Endothelial cell of umbilical vein (primary cell): ENCODE data around the gene INHA. TPM values are rescaled to one million over a fixed set of nuclear protein-coding genes. Genes with fewer than 3 reads are reported as not detected.

Experiments
- BruUV-seq: library from RNA; stranded (reverse); fragments of 400-500 nt; replicated peaks from 2 replicates; lab custom pipeline; 2021; lab: Mats Ljungman, UMichigan
- CTCF ChIA-PET: fragments of 300-600, 350-600 bp; sonication (Branson Sonifier 250); formaldehyde crosslinking; loops from one replicate; lab custom pipeline; 2021; ENCODE audit warnings: antibody characterized with exemption, inconsistent platforms; lab: Charles Lee
- POLR2A ChIA-PET: fragments of 300-600, 350-600 bp; sonication (Branson Sonifier 250); formaldehyde crosslinking; loops from one replicate; lab custom pipeline; 2021; ENCODE audit warnings: antibody characterized with exemption, inconsistent platforms; lab: Charles Lee
- DNase-seq: peaks from one replicate; pipeline ENCODE4 v3.0.0-alpha.2; 2011; ENCODE audit warnings: low read depth, low spot score
- FAIRE-seq: peaks from 2 replicates; lab custom pipeline; 2011; peaks lifted over from hg19 to GRCh38; lab: Jason Lieb, UNC
- H2AFZ ChIP-seq: 2 replicates; pipeline ENCODE4 v1.6.0; 2012; ENCODE audit warnings: low read depth, low read length, control low read depth, inconsistent platforms
- H3K27ac ChIP-seq: 2 replicates; pipeline ENCODE4 v1.5.1; 2011; ENCODE audit warnings: low read depth, mild to moderate bottlenecking, control low read depth, low read length, moderate library complexity; ENCODE audit not compliant: insufficient read depth
- H3K27me3 ChIP-seq, 2 experiments: 2 replicates each; pipeline versions ENCODE4 v1.6.0 to v1.6.1; 2011; ENCODE audit warnings: low read length in 2 of 2, mixed read lengths in 1 of 2; ENCODE audit not compliant: control insufficient read depth in 2 of 2, insufficient read depth in 2 of 2
- H3K36me3 ChIP-seq, 2 experiments: 2 replicates in 1 of 2; 3 replicates in 1 of 2; pipeline ENCODE4 v1.5.1; 2011; ENCODE audit warnings: low read length in 2 of 2, mild to moderate bottlenecking in 1 of 2, moderate library complexity in 1 of 2; ENCODE audit not compliant: control insufficient read depth in 2 of 2, insufficient read depth in 2 of 2; ENCODE audit errors: extremely low read depth in 1 of 2
- H3K4me1 ChIP-seq: 3 replicates; pipeline ENCODE4 v1.5.1; 2011; ENCODE audit warnings: mild to moderate bottlenecking, low read length; ENCODE audit not compliant: control insufficient read depth, insufficient read depth; ENCODE audit errors: extremely low read depth
- H3K4me2 ChIP-seq: 2 replicates; pipeline ENCODE4 v1.6.1; 2011; ENCODE audit warnings: low read length, control low read depth, mixed read lengths; ENCODE audit not compliant: insufficient read depth
- H3K4me3 ChIP-seq, 3 experiments: fragments of 200-600 bp in 1 of 3; sonication (generic), shearing (Covaris generic) in 1 of 3; replicated peaks in 1 of 3; 2 replicates each; pipeline ENCODE4 v1.5.1; 2011 to 2016; ENCODE audit warnings: control low read depth in 3 of 3, low read length in 3 of 3, mild to moderate bottlenecking in 2 of 3, inconsistent platforms in 1 of 3, low read depth in 1 of 3, moderate library complexity in 1 of 3; ENCODE audit not compliant: insufficient read depth in 1 of 3
- H3K79me2 ChIP-seq: 2 replicates; pipeline ENCODE4 v1.6.0; 2012; ENCODE audit warnings: low read length, inconsistent platforms; ENCODE audit not compliant: control insufficient read depth, insufficient read depth
- H3K9ac ChIP-seq: replicated peaks from 2 replicates; pipeline ENCODE3; 2011; ENCODE audit warnings: low read length, control low read depth; ENCODE audit not compliant: insufficient read depth; ENCODE audit errors: extremely low read depth
- H3K9me1 ChIP-seq: replicated peaks from 3 replicates; pipeline ENCODE4 v1.6.0; 2011; ENCODE audit warnings: mild to moderate bottlenecking, low read length; ENCODE audit not compliant: control insufficient read depth, insufficient read depth; ENCODE audit errors: extremely low read depth
- H3K9me3 ChIP-seq: replicated peaks from 2 replicates; pipeline ENCODE4 v1.5.1; 2012; ENCODE audit warnings: low read length, inconsistent platforms; ENCODE audit not compliant: control insufficient read depth, insufficient read depth
- H4K20me1 ChIP-seq: replicated peaks from 2 replicates; pipeline ENCODE3; 2011; ENCODE audit warnings: mild to moderate bottlenecking, low read length; ENCODE audit not compliant: control insufficient read depth, insufficient read depth; ENCODE audit errors: extremely low read depth
- CTCF ChIP-seq, 2 donors: IDR thresholded peaks; 1 replicate in 1 of 2; 2 replicates in 1 of 2; pipeline ENCODE4 v1.5.1; 2011; ENCODE audit warnings: low read length in 2 of 2, mild to moderate bottlenecking in 2 of 2, moderate library complexity in 2 of 2, control low read depth in 1 of 2, inconsistent platforms in 1 of 2, low read depth in 1 of 2; ENCODE audit not compliant: insufficient read depth in 1 of 2; ENCODE audit errors: extremely low read depth in 1 of 2
- FOS ChIP-seq: IDR thresholded peaks from 2 replicates; pipeline ENCODE4 v1.6.1; 2011; ENCODE audit warnings: mild to moderate bottlenecking, low read length, moderate library complexity, borderline replicate concordance; ENCODE audit not compliant: insufficient read depth
- GATA2 ChIP-seq: IDR thresholded peaks from 2 replicates; pipeline ENCODE4 v1.7.0; 2011; ENCODE audit warnings: low read depth, mild to moderate bottlenecking, moderate library complexity, mixed read lengths, low read length; ENCODE audit not compliant: insufficient read length, insufficient read depth
- MAX ChIP-seq: IDR thresholded peaks from 2 replicates; pipeline ENCODE4 v1.6.1; 2011; ENCODE audit not compliant: insufficient read depth, insufficient read length
- MYC ChIP-seq: IDR thresholded peaks from one replicate; pipeline ENCODE4 v1.6.1; 2011; ENCODE audit warnings: mild to moderate bottlenecking, low read depth, low read length
- POLR2A ChIP-seq: IDR thresholded peaks from 2 replicates; pipeline ENCODE4 v1.6.1; 2012; ENCODE audit warnings: low read depth, mild to moderate bottlenecking, control low read depth, low read length
- POLR2AphosphoS5 ChIP-seq: IDR thresholded peaks from 2 replicates; pipeline ENCODE4 v1.6.1; 2012; ENCODE audit warnings: low read depth, mild to moderate bottlenecking, control low read depth, low read length, moderate library complexity; ENCODE audit not compliant: insufficient read depth
- dilution Hi-C: fragments of 300-500 bp; cut with MboI; formaldehyde crosslinking; loops from one replicate; pipeline ENCODE4 v1.15.0; 2019; ENCODE audit warnings: low sequenced_read_pairs; ENCODE audit not compliant: extremely low pct_ligation_motif_present
- intact Hi-C: fragments of 100-400 bp; cut with micrococcal nuclease; formaldehyde crosslinking; loops from one replicate; pipeline ENCODE4 v1.10.0; 2022
- polyA plus RNA-seq, 4 experiments: library from polyadenylated mRNA; depleted of rRNA in 3 of 4; stranded (reverse) in 3 of 4; unstranded in 1 of 4; fragments of >200 nt; gene quantifications; 2 replicates each; pipeline versions ENCODE4 v1.2.1 to v1.2.3, GENCODE V29; 2011 to 2012; ENCODE audit warnings: missing spikeins in 1 of 4
- total RNA-seq: library from RNA; stranded (reverse); gene quantifications from 2 replicates; pipeline ENCODE4 v1.2.3, GENCODE V29; 2021

INHA gene
- total and polyA plus RNA-seq, 2 donors (not counting 3 experiments of a cell fraction or from before 2014, with no cell fraction given), result 0.06 TPM; not detected in 1

GRCh38 chr2:219571311-219572236, 536 bp upstream of the INHA start, which contains the start of gene OBSL1:
TSS of gene OBSL1 (minus strand) at chr2:219571539. CDS start at chr2:219571232, 307 bp downstream.
- H3K27ac ChIP-seq, result no peak within 1 kb of the TSS
- H3K27me3 ChIP-seq, result peaks cover 14 to 25% of the 10 kb centered on the region in 2 experiments
- no peaks in the 10 kb centered on the region for H3K9me1 ChIP-seq
- H3K9ac ChIP-seq, result no peak within 1 kb of the TSS
- no peak for TF ChIP-seq POLR2A
- TF ChIP-seq POLR2AphosphoS5, result no peak
- TF ChIP-seq GATA2, result no peak
- no peak for TF ChIP-seq FOS
- TF ChIP-seq CTCF (IDR thresholded peaks at IDR 0.05; ENCODE audit: extremely low read depth in 1 of 2, insufficient read depth in 1 of 2, low read depth in 1 of 2, low read length in 2 of 2), result no peak
- TF ChIP-seq MAX, result no peak
- no peak for TF ChIP-seq MYC
- dilution Hi-C loops (no loop called here), intact Hi-C loops (loop anchor here (1.0 kb wide), 2 partner anchors 26 to 71 kb away; partner anchors contain the start of gene STK11IP)
- BruUV-seq, result no TSS peak
- ChIA-PET CTCF (interaction anchor here (0.8 to 1.8 kb wide), 10 partner anchors 11 to 118 kb away, joined by 3 to 42 read pairs (median 6); partner anchors contain the start of genes CHPF, STK11IP and TMEM198), POLR2A (no interaction called here)
- H4K20me1 ChIP-seq, result no peaks in the 10 kb centered on the region
- peak; percentile 61 for DNase-seq
- H3K36me3 ChIP-seq, result no peaks in the 10 kb centered on the region
- no peak for FAIRE-seq
- peak within 1 kb of the TSS in 2 of 3 experiments; percentile 36 to 75 for H3K4me3 ChIP-seq
- H3K9me3 ChIP-seq, result no peaks in the 10 kb centered on the region
- peak within 1 kb of the TSS; percentile 34 for H2AFZ ChIP-seq
- peak within 1 kb of the TSS; percentile 44 for H3K4me2 ChIP-seq
- no peaks in the 10 kb centered on the region for H3K4me1 ChIP-seq
- no peaks in the 10 kb centered on the region for H3K79me2 ChIP-seq
